ENCODE measurements around the gene TTC33. TPM values are rescaled to one million over a fixed set of nuclear protein-coding genes. Genes with fewer than 3 reads are reported as not detected.

The TTC33 gene, protein sequence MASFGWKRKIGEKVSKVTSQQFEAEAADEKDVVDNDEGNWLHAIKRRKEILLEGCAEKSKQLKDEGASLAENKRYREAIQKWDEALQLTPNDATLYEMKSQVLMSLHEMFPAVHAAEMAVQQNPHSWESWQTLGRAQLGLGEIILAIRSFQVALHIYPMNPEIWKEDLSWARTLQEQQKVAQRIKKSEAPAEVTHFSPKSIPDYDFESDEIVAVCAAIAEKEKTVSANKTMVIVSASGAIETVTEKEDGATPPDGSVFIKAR
- 14.7 and 16.3 TPM in 2 replicates for total RNA-seq

DNA sequence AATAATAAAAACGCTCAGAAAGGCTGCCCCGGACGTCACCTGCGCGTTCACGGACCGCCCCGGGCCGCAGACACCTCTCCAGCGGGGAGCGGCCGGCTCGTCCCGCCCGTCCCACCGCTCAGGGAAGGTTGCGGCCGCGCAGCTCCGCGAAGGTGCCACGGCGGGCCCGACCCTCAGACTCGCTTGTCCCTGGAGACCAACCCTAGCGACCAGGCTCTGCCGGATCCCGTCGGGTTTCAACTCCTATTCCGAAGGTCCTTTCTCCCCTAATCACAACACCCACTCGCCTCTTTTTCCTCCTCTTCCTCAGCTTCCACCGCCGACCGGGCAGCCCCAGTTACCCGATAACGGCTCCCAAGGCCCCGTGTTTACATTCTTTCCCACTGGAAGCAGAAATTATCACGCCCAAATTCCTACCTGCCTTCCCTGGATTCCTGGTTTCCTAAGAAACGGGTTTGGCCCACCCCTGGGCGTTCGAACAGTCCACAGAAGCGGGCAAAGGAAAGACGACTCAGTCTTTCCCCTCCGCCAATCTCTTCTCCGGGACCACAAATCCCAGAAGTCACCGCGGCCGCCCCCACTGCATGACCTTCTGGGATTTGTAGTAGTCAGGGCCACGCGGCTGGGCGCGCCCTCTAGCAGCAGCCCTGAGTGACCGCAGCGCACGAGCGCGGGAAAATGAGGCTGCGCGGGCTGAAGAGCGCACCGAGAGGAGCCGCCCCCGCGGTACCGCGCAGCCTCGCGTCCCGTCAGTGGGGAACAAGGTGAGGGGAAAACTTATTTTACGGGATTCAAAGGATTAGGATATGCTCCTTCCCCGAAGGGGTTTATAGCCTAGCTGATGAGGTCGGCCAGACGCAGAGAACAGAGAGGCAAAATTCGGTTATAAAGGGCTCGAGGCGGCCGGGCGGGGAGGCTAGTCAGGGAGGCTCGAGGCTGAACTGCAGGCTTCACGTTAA lies at the start of gene TTC33:
TSS of gene TTC33 (minus strand) at position 555 of the 959 bp plus-strand sequence. CDS start 8,943 bp downstream, outside the sequence.

DNA sequence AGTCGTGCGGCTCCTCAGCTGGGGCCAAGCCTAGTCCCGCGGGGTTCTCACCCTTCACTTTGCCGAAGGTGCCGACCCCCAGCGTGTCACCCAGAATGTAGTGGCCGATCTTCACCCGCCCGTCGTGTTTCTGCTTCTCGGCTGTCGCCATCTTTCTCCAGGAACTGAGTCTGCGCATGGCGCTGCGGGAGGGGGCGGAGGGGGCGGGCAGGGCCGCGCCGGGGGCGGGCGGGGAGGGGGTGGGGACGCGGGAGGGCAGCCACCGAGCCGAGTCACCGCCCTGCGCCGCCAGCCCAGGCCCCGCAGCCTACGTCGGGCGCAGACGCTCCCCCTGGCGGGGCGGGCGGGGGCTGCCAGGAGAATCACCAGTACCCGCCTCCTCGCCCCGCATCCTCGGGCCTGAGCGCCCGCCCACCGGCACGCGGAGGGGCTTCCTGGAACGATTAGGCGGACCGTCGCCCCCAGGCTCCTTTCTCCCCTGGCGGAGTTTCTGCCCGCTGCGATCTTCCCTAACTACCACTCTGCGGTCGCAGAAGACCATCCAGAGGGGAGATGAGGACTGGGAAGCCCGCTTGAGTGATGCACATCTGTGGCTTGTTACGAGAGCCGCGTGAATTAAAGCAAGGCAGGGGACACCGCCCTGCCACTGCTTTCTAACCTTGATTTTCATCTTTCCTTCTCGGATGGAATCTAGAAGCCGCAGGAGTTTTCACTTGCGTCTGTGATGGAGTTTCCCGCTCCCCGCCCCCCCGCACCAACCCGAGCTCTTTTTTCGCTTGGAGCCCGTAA lies 42.4 kb upstream of the TTC33 start, which contains the start of gene PRKAA1:
TSS of gene PRKAA1 (minus strand) at position 363 of the 789 bp plus-strand sequence. CDS start at position 178, 185 bp downstream.

DNA sequence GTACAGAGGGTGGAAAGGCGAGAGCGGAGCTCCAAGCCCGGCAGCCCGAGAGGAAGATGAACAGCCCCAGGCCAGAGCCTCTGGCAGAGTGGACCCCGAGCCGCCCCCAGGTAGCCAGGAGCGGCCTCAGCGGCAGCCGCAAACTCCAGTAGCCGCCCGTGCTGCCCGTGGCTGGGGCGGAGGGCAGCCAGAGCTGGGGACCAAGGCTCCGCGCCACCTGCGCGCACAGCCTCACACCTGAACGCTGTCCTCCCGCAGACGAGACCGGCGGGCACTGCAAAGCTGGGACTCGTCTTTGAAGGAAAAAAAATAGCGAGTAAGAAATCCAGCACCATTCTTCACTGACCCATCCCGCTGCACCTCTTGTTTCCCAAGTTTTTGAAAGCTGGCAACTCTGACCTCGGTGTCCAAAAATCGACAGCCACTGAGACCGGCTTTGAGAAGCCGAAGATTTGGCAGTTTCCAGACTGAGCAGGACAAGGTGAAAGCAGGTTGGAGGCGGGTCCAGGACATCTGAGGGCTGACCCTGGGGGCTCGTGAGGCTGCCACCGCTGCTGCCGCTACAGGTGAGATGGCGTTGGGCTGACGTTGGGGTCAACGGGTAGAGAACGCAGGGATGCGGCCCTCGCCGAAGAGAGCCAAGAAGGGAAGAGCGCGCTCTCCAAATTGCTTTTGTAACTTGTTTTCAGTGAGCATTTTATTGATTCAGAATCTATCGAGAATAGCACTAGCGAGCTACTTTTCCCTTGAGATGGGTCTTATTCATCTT lies 75.7 kb downstream of the TTC33 start, which contains the start of gene PTGER4:
TSS of gene PTGER4 (plus strand) at position 3 of the 769 bp plus-strand sequence. CDS start 1,079 bp downstream, outside the sequence.

Other genes starting within 250 kb of the TTC33 start
- gene PTGER4, start 76.0 kb downstream of the TTC33 start, total RNA-seq: 1.5 and 2.7 TPM in 2 replicates
- gene PRKAA1, start 42.4 kb upstream of the TTC33 start, total RNA-seq: 113 and 135 TPM in 2 replicates
- 165 and 192 TPM in 2 replicates for gene RPL37, start 79.3 kb upstream of the TTC33 start, total RNA-seq
- 2.0 and 4.2 TPM in 2 replicates for gene CARD6, start 85.4 kb upstream of the TTC33 start, total RNA-seq
- not detected in 2 replicates for gene C7, start 153.5 kb upstream of the TTC33 start, total RNA-seq

Data from smooth muscle cell of the umbilical artery (primary cell).